ENCODE results near the gene ATP1B4.

ATP1B4 gene

DNA sequence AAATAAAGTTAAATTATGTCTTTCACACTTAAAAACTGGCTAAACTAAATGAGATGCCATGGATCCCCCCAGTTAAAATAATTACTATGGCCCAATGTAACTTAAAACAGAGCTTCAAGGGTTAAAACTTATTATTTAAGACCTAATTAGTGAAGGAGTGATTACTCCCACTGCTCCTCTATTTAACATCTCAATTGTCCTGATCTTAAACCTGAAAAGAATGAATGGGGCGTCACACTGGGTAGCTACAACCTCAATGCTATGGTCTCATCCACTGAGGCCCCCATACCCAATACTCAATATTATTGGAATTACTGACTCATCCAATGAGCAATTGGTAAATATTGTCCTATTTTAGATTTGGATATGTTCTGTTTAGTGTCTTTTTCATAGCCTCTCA, 29.5 kb upstream of the ATP1B4 start:
- no peaks in the 10 kb centered on the region for H3K4me1 ChIP-seq (ENCODE audit: insufficient read depth, low read length, poor library complexity, severe bottlenecking)
- H3K9me3 ChIP-seq (ENCODE audit: insufficient read depth, low read depth, low read length) = no peaks in the 10 kb centered on the region
- H4K20me1 ChIP-seq (ENCODE audit: insufficient read depth, low read length, poor library complexity, severe bottlenecking) = no peaks in the 10 kb centered on the region

DNA sequence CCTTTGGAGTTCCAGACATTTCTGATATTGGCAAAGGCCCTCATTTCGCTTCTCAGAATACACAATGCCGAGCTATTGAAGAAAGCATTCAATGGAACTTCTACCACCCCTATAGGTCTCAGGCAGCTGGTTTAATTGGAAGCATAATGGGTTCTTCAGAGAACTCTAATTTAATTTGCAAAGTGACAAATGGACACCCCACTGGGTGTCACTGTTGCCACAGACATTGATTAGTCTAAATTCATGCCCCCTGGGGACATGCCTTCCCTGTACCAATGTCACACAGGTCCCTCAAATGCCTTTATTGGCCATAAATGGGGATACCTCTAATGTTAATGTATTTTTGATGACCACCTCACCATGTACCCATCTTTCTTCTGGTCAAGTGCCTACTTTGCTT, 27.7 kb upstream of the ATP1B4 start:
- Histone ChIP-seq H3F3A (ENCODE audit: low read depth) (no peaks in the 10 kb centered on the region), H3K36me3 (ENCODE audit: insufficient read depth, low read length) (no peaks in the 10 kb centered on the region), H3K4me3 (ENCODE audit: low read length, poor library complexity, severe bottlenecking) (no peak overlapping the region), H3K27me3 (ENCODE audit: insufficient read depth, low read length, poor library complexity, severe bottlenecking) (no peaks in the 10 kb centered on the region), H3K79me2 (ENCODE audit: insufficient read depth, low read length) (no peaks in the 10 kb centered on the region), H3K9me3 (ENCODE audit: insufficient read depth, low read depth, low read length) (no peaks in the 10 kb centered on the region), H2AFZ (ENCODE audit: low read length) (no peak overlapping the region), H3K9me2 (replicated peaks; ENCODE audit: low read depth, low read length) (no peaks in the 10 kb centered on the region), H4K20me1 (ENCODE audit: insufficient read depth, low read length, poor library complexity, severe bottlenecking) (no peaks in the 10 kb centered on the region), H3K4me2 (ENCODE audit: low read depth, low read length, poor library complexity, severe bottlenecking) (no peak overlapping the region), H3K9ac (ENCODE audit: low read depth, low read length, poor library complexity, severe bottlenecking) (no peak overlapping the region), H3K4me1 (ENCODE audit: insufficient read depth, low read length, poor library complexity, severe bottlenecking) (no peaks in the 10 kb centered on the region)
- TF ChIP-seq EZH2phosphoT487 (IDR thresholded peaks at IDR 0.05; ENCODE audit: borderline replicate concordance) = no peak
- TF ChIP-seq, protein P1, sequence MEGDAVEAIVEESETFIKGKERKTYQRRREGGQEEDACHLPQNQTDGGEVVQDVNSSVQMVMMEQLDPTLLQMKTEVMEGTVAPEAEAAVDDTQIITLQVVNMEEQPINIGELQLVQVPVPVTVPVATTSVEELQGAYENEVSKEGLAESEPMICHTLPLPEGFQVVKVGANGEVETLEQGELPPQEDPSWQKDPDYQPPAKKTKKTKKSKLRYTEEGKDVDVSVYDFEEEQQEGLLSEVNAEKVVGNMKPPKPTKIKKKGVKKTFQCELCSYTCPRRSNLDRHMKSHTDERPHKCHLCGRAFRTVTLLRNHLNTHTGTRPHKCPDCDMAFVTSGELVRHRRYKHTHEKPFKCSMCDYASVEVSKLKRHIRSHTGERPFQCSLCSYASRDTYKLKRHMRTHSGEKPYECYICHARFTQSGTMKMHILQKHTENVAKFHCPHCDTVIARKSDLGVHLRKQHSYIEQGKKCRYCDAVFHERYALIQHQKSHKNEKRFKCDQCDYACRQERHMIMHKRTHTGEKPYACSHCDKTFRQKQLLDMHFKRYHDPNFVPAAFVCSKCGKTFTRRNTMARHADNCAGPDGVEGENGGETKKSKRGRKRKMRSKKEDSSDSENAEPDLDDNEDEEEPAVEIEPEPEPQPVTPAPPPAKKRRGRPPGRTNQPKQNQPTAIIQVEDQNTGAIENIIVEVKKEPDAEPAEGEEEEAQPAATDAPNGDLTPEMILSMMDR (conservative IDR thresholded peaks at IDR 0.05; ENCODE audit: low read length) = peak; percentile 31

More for the DNA sequence above, 29.5 kb upstream of the ATP1B4 start:
- H3F3A ChIP-seq (ENCODE audit: low read depth) = no peaks in the 10 kb centered on the region
- H2AFZ ChIP-seq (ENCODE audit: low read length) = no peak overlapping the region
- TF ChIP-seq, protein P1 (conservative IDR thresholded peaks at IDR 0.05; ENCODE audit: low read length) = no peak
- no peak for TF ChIP-seq EZH2phosphoT487 (IDR thresholded peaks at IDR 0.05; ENCODE audit: borderline replicate concordance)
- H3K36me3 ChIP-seq (ENCODE audit: insufficient read depth, low read length) = no peaks in the 10 kb centered on the region
- H3K4me3 ChIP-seq (ENCODE audit: low read length, poor library complexity, severe bottlenecking) = no peak overlapping the region
- H3K79me2 ChIP-seq (ENCODE audit: insufficient read depth, low read length) = no peaks in the 10 kb centered on the region
- no peaks in the 10 kb centered on the region for H3K27me3 ChIP-seq (ENCODE audit: insufficient read depth, low read length, poor library complexity, severe bottlenecking)
- H3K9ac ChIP-seq (ENCODE audit: low read depth, low read length, poor library complexity, severe bottlenecking) = no peak overlapping the region
- no peak overlapping the region for H3K4me2 ChIP-seq (ENCODE audit: low read depth, low read length, poor library complexity, severe bottlenecking)
- no peaks in the 10 kb centered on the region for H3K9me2 ChIP-seq (replicated peaks; ENCODE audit: low read depth, low read length)

DNA sequence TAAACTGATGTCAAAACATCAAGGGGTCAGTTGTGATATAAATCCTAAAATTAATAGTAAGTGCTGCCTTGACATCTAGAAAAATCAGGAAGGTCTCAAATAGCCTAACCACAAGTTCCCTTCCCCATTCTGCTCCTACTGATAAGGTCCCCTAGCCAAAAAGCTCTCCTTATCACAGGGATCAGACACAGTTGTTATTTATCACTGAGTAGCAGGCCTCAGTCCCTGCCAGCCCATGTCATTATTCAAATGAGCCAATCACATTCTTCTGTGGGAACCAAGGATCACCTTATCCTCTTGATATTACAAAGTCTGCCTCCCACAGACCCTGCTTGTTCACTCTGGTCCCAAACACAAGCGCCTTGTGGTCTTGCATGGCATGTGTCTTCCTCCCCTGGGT, 27.3 kb upstream of the ATP1B4 start:
- H2AFZ ChIP-seq (ENCODE audit: low read length) = no peak overlapping the region
- no peak overlapping the region for H3K9ac ChIP-seq (ENCODE audit: low read depth, low read length, poor library complexity, severe bottlenecking)
- no peaks in the 10 kb centered on the region for H3F3A ChIP-seq (ENCODE audit: low read depth)
- no peaks in the 10 kb centered on the region for H3K36me3 ChIP-seq (ENCODE audit: insufficient read depth, low read length)
- H3K4me2 ChIP-seq (ENCODE audit: low read depth, low read length, poor library complexity, severe bottlenecking) = no peak overlapping the region
- no peaks in the 10 kb centered on the region for H3K4me1 ChIP-seq (ENCODE audit: insufficient read depth, low read length, poor library complexity, severe bottlenecking)
- H4K20me1 ChIP-seq (ENCODE audit: insufficient read depth, low read length, poor library complexity, severe bottlenecking) = no peaks in the 10 kb centered on the region
- no peaks in the 10 kb centered on the region for H3K27me3 ChIP-seq (ENCODE audit: insufficient read depth, low read length, poor library complexity, severe bottlenecking)
- H3K4me3 ChIP-seq (ENCODE audit: low read length, poor library complexity, severe bottlenecking) = no peak overlapping the region
- H3K79me2 ChIP-seq (ENCODE audit: insufficient read depth, low read length) = no peaks in the 10 kb centered on the region
- TF ChIP-seq, protein P1 (conservative IDR thresholded peaks at IDR 0.05; ENCODE audit: low read length) = no peak
- H3K9me3 ChIP-seq (ENCODE audit: insufficient read depth, low read depth, low read length) = no peaks in the 10 kb centered on the region
- no peaks in the 10 kb centered on the region for H3K9me2 ChIP-seq (replicated peaks; ENCODE audit: low read depth, low read length)
